ENCODE data around the gene AK9. TPM values are rescaled to one million over a fixed set of nuclear protein-coding genes. Genes with fewer than 3 reads are reported as not detected.

The AK9 gene
- polyA plus RNA-seq, 1 donor from 2014 or later: 27.7 TPM

GRCh38 chr6:109503327-109504224 lies 187.4 kb downstream of the AK9 start:
- no peak overlapping the region for H3K4me3 ChIP-seq (ENCODE audit: low read length)
- H3K27me3 ChIP-seq (ENCODE audit: insufficient read depth, low read depth, low read length): no peaks in the 10 kb centered on the region
- no peaks in the 10 kb centered on the region for H3F3A ChIP-seq (ENCODE audit: insufficient read depth, low read length, poor library complexity, severe bottlenecking)
- no peak overlapping the region for H3K4me2 ChIP-seq (ENCODE audit: low read length)
- TF ChIP-seq, protein P1, sequence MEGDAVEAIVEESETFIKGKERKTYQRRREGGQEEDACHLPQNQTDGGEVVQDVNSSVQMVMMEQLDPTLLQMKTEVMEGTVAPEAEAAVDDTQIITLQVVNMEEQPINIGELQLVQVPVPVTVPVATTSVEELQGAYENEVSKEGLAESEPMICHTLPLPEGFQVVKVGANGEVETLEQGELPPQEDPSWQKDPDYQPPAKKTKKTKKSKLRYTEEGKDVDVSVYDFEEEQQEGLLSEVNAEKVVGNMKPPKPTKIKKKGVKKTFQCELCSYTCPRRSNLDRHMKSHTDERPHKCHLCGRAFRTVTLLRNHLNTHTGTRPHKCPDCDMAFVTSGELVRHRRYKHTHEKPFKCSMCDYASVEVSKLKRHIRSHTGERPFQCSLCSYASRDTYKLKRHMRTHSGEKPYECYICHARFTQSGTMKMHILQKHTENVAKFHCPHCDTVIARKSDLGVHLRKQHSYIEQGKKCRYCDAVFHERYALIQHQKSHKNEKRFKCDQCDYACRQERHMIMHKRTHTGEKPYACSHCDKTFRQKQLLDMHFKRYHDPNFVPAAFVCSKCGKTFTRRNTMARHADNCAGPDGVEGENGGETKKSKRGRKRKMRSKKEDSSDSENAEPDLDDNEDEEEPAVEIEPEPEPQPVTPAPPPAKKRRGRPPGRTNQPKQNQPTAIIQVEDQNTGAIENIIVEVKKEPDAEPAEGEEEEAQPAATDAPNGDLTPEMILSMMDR (IDR thresholded peaks at IDR 0.05; ENCODE audit: poor library complexity, severe bottlenecking): no peak
- no peak for TF ChIP-seq REST (IDR thresholded peaks at IDR 0.05; ENCODE audit: borderline replicate concordance)
- no peak for TF ChIP-seq EP300 (conservative IDR thresholded peaks at IDR 0.05; ENCODE audit: poor library complexity, severe bottlenecking)
- TF ChIP-seq POLR2AphosphoS5 (IDR thresholded peaks at IDR 0.05): no peak
- no peak for TF ChIP-seq TAF1 (IDR thresholded peaks at IDR 0.05; ENCODE audit: low read depth)
- no peak for TF ChIP-seq RAD21 (conservative IDR thresholded peaks at IDR 0.05)
- no peak for TF ChIP-seq MXI1 (conservative IDR thresholded peaks at IDR 0.05; ENCODE audit: poor library complexity, severe bottlenecking)
- no peak for TF ChIP-seq SMC3 (conservative IDR thresholded peaks at IDR 0.05; ENCODE audit: poor library complexity)
- H3K79me2 ChIP-seq (replicated peaks; ENCODE audit: insufficient read depth, low read length): no peaks in the 10 kb centered on the region
- H3K9me3 ChIP-seq (ENCODE audit: low read length): no peaks in the 10 kb centered on the region
- no peak overlapping the region for H2AFZ ChIP-seq (ENCODE audit: low read depth, low read length)
- H3K36me3 ChIP-seq (ENCODE audit: insufficient read depth, low read length): no peaks in the 10 kb centered on the region
- H3K27ac ChIP-seq (ENCODE audit: low read length): no peak overlapping the region
- no peak overlapping the region for H3K9ac ChIP-seq (ENCODE audit: low read length)
- H4K20me1 ChIP-seq (ENCODE audit: insufficient read depth): no peaks in the 10 kb centered on the region
- H3K9me2 ChIP-seq (ENCODE audit: insufficient read depth, low read length): no peaks in the 10 kb centered on the region

- Histone ChIP-seq H4K20me1 (ENCODE audit: insufficient read depth) (no peaks in the 10 kb centered on the region), H3K79me2 (replicated peaks; ENCODE audit: insufficient read depth, low read length) (no peaks in the 10 kb centered on the region), H3K4me3 (ENCODE audit: low read length) (no peak overlapping the region), H3K9ac (ENCODE audit: low read length) (no peak overlapping the region), H3K9me3 (ENCODE audit: low read length) (no peaks in the 10 kb centered on the region), H3K9me2 (ENCODE audit: insufficient read depth, low read length) (no peaks in the 10 kb centered on the region), H2AFZ (ENCODE audit: low read depth, low read length) (no peak overlapping the region), H3K27ac (ENCODE audit: low read length) (no peak overlapping the region), H3F3A (ENCODE audit: insufficient read depth, low read length, poor library complexity, severe bottlenecking) (no peaks in the 10 kb centered on the region), H3K4me2 (ENCODE audit: low read length) (no peak overlapping the region), H3K27me3 (ENCODE audit: insufficient read depth, low read depth, low read length) (no peaks in the 10 kb centered on the region), H3K36me3 (ENCODE audit: insufficient read depth, low read length) (no peaks in the 10 kb centered on the region)
- no peak for TF ChIP-seq POLR2AphosphoS5 (IDR thresholded peaks at IDR 0.05)
- no peak for TF ChIP-seq EZH2 (IDR thresholded peaks at IDR 0.05; ENCODE audit: borderline replicate concordance, insufficient read depth, low read length, poor library complexity, severe bottlenecking)
- TF ChIP-seq TAF1 (IDR thresholded peaks at IDR 0.05; ENCODE audit: low read depth): no peak
- TF ChIP-seq REST (IDR thresholded peaks at IDR 0.05; ENCODE audit: borderline replicate concordance): no peak
- TF ChIP-seq EP300 (conservative IDR thresholded peaks at IDR 0.05; ENCODE audit: poor library complexity, severe bottlenecking): no peak
- TF ChIP-seq MXI1 (conservative IDR thresholded peaks at IDR 0.05; ENCODE audit: poor library complexity, severe bottlenecking): no peak
- no peak for TF ChIP-seq SMC3 (conservative IDR thresholded peaks at IDR 0.05; ENCODE audit: poor library complexity)
- no peak for TF ChIP-seq RAD21 (conservative IDR thresholded peaks at IDR 0.05)
- TF ChIP-seq, protein P1 (IDR thresholded peaks at IDR 0.05; ENCODE audit: poor library complexity, severe bottlenecking): no peak
Measured at GRCh38 chr6:109498936-109499335, 192.1 kb downstream of the AK9 start.

Data from neural cell (in vitro differentiated cells).